ENCODE results near the gene IL17C. TPM values are rescaled to one million over a fixed set of nuclear protein-coding genes. Genes with fewer than 3 reads are reported as not detected.

IL17C gene
- polyA plus RNA-seq, 2 of the 4 experiments (the other 2 are of a cell fraction): not detected

- no peak for TF ChIP-seq BCL3 (IDR thresholded peaks at IDR 0.05)
Observed at GRCh38 chr16:88687254-88687576, 48.8 kb downstream of the IL17C start (continued).

GRCh38 chr16:88687676-88688012 is 49.3 kb downstream of the IL17C start:
- H3K27ac ChIP-seq: no peak overlapping the region
- POLR2A ChIA-PET: no interaction called here

GRCh38 chr16:88688013-88688778 is 49.8 kb downstream of the IL17C start:
- no peak for TF ChIP-seq BCL3 (IDR thresholded peaks at IDR 0.05)
- no peak for TF ChIP-seq POLR2A (IDR thresholded peaks at IDR 0.05; ENCODE audit: low read length)
- TF ChIP-seq PHF8 (IDR thresholded peaks at IDR 0.05; ENCODE audit: borderline replicate concordance, low read depth): no peak
- no peak for TF ChIP-seq KDM5A (IDR thresholded peaks at IDR 0.05)
- TF ChIP-seq FOSL2 (IDR thresholded peaks at IDR 0.05): no peak
- TF ChIP-seq FOSL2 (CRISPR knock-in tag; IDR thresholded peaks at IDR 0.05): no peak
- TF ChIP-seq NPAS2 (CRISPR knock-in tag; IDR thresholded peaks at IDR 0.05; ENCODE audit: borderline replicate concordance): no peak
- TF ChIP-seq E2F6 (IDR thresholded peaks at IDR 0.05; ENCODE audit: borderline replicate concordance, low read depth): no peak
- no peak for TF ChIP-seq SREBF2 (IDR thresholded peaks at IDR 0.05)
- TF ChIP-seq CHD4 (IDR thresholded peaks at IDR 0.05; ENCODE audit: borderline replicate concordance): no peak
- no peak for TF ChIP-seq HOXA7 (CRISPR knock-in tag; IDR thresholded peaks at IDR 0.05)
- no peak for TF ChIP-seq CHD2 (IDR thresholded peaks at IDR 0.05; ENCODE audit: low read length, partially characterized antibody)
- TF ChIP-seq ZC3H11A (IDR thresholded peaks at IDR 0.05): no peak
- TF ChIP-seq RCOR1 (IDR thresholded peaks at IDR 0.05; ENCODE audit: low read depth, low read length): no peak
- TF ChIP-seq CBX8 (IDR thresholded peaks at IDR 0.05): no peak
- TF ChIP-seq SMC3 (IDR thresholded peaks at IDR 0.05): no peak
- TF ChIP-seq TP53 (CRISPR knock-in tag; IDR thresholded peaks at IDR 0.05): no peak
- no peak for TF ChIP-seq REST (IDR thresholded peaks at IDR 0.05)
- TF ChIP-seq USF2 (IDR thresholded peaks at IDR 0.05): no peak
- TF ChIP-seq HMGXB4 (CRISPR knock-in tag; IDR thresholded peaks at IDR 0.05; ENCODE audit: borderline replicate concordance): no peak
- TF ChIP-seq ESRRA (IDR thresholded peaks at IDR 0.05; ENCODE audit: borderline replicate concordance, low read length): no peak
- no peak overlapping the region for H3K4me2 ChIP-seq
- H3K9me3 ChIP-seq: no peaks in the 10 kb centered on the region
- peaks cover 16% of the 10 kb centered on the region; the same call in 2 of the 3 replicates for H3K4me1 ChIP-seq
- POLR2A ChIA-PET: no interaction called here
- CTCF ChIA-PET: interaction anchor here (0.8 to 2.1 kb wide), 7 partner anchors 8 to 49 kb away, joined by 3 to 5 read pairs (median 3); no protein-coding TSS in a partner anchor
- H3K27ac ChIP-seq: no peak overlapping the region
- no peak for DNase-seq (ENCODE audit: low read depth in 1 of 2, low spot score in 1 of 2)
- no peak for FAIRE-seq
- WGBS (ENCODE audit: missing lambda C conversion rate): 72% methylated on average over 17 of the region's 28 CpGs
- no peak for ATAC-seq
- H3K4me3 ChIP-seq: no peak overlapping the region

More at GRCh38 chr16:88687676-88688012, 49.3 kb downstream of the IL17C start:
- ATAC-seq (no peak), DNase-seq (ENCODE audit: low read depth in 1 of 2, low spot score in 1 of 2) (no peak), FAIRE-seq (no peak)
- TF ChIP-seq TP53 (CRISPR knock-in tag; IDR thresholded peaks at IDR 0.05): no peak
- TF ChIP-seq CHD2 (IDR thresholded peaks at IDR 0.05; ENCODE audit: low read length, partially characterized antibody): no peak
- no peak for TF ChIP-seq ZNF302 (CRISPR knock-in tag; IDR thresholded peaks at IDR 0.05)
- TF ChIP-seq HOXB5 (CRISPR knock-in tag; IDR thresholded peaks at IDR 0.05): no peak
- no peak for TF ChIP-seq RAD21 (conservative IDR thresholded peaks at IDR 0.05 in 1 of 2, IDR thresholded peaks at IDR 0.05 in 1 of 2)
- no peak for TF ChIP-seq NFE2L2 (conservative IDR thresholded peaks at IDR 0.05; ENCODE audit: low read length)
- no peak for TF ChIP-seq KDM5A (IDR thresholded peaks at IDR 0.05)
- no peak for TF ChIP-seq SREBF2 (IDR thresholded peaks at IDR 0.05)
- TF ChIP-seq EHMT2 (IDR thresholded peaks at IDR 0.05; ENCODE audit: low read depth): no peak
- H3K4me1 ChIP-seq: peaks cover 16% of the 10 kb centered on the region; the same call in 2 of the 3 replicates
- H3K4me3 ChIP-seq: no peak overlapping the region
- H3K9me3 ChIP-seq: no peaks in the 10 kb centered on the region
- WGBS (ENCODE audit: missing lambda C conversion rate): 57% methylated on average over 3 of the region's 3 CpGs
- CTCF ChIA-PET: interaction anchor here (0.8 to 2.1 kb wide), 9 partner anchors 8 to 58 kb away, joined by 3 to 6 read pairs (median 4); no protein-coding TSS in a partner anchor
- H3K4me2 ChIP-seq: no peak overlapping the region

Measured in A549 (cell line).